HepG2 (cell line): ENCODE data around the gene STK32C. TPM values are rescaled to one million over a fixed set of nuclear protein-coding genes. Genes with fewer than 3 reads are reported as not detected.

Source experiments
- RBM39 ChIP-seq: fragments of 200-400 bp; formaldehyde crosslinking; IDR thresholded peaks from one replicate; pipeline ENCODE4 v1.6.1; 2018; ENCODE audit warnings: antibody characterized with exemption, mild to moderate bottlenecking, low read depth, low read length; ENCODE audit not compliant: poor library complexity, severe bottlenecking
- ZBTB39 ChIP-seq: sonication (generic); formaldehyde crosslinking; IDR thresholded peaks from 2 replicates; pipeline ENCODE4 v1.5.0; 2020; ENCODE audit warnings: missing genetic modification reagents
- ZNF709 ChIP-seq: sonication (generic); formaldehyde crosslinking; IDR thresholded peaks from 2 replicates; pipeline ENCODE4 v1.5.0; 2020; ENCODE audit warnings: mild to moderate bottlenecking, missing genetic modification reagents
- ZNF782 ChIP-seq: sonication (generic); formaldehyde crosslinking; IDR thresholded peaks from 2 replicates; pipeline ENCODE4 v1.4.0; 2020; ENCODE audit warnings: missing genetic modification reagents, mild to moderate bottlenecking, borderline replicate concordance
- ZNF800 ChIP-seq: sonication (generic); formaldehyde crosslinking; IDR thresholded peaks from 2 replicates; pipeline ENCODE4 v1.4.0; 2020; ENCODE audit warnings: missing genetic modification reagents
- ZZZ3 ChIP-seq: sonication (generic); formaldehyde crosslinking; IDR thresholded peaks from 2 replicates; pipeline ENCODE4 v1.4.0; 2020; ENCODE audit warnings: missing genetic modification reagents, mild to moderate bottlenecking, borderline replicate concordance
- polyA plus RNA-seq, 8 experiments: library from polyadenylated mRNA; depleted of rRNA in 3 of 8; stranded (reverse) in 7 of 8; unstranded in 1 of 8; fragments of >200 nt; fragmentation: Illumina TruSeq in 4 of 8; extraction: Trizol in 4 of 8; gene quantifications; 2 replicates each; pipeline versions ENCODE4 v1.2.1 to v1.2.3, GENCODE V29; 2011 to 2016; ENCODE audit warnings: low read depth in 4 of 8, missing spikeins in 1 of 8, mixed read lengths in 1 of 8; ENCODE audit not compliant: insufficient read depth in 1 of 8
- total RNA-seq, 5 experiments: library from RNA; depleted of rRNA; stranded (reverse); fragments of >200 nt; fragmentation: Illumina TruSeq; extraction: Trizol; gene quantifications; 2 replicates each; pipeline ENCODE4 v1.2.3, GENCODE V29; 2016; ENCODE audit warnings: low read depth in 1 of 5
- TF ChIP-seq, protein P1 (sequence below): sonication (generic); formaldehyde crosslinking; IDR thresholded peaks from 2 replicates; pipeline ENCODE4 v1.4.0; 2020; ENCODE audit warnings: missing genetic modification reagents, borderline replicate concordance
- TF ChIP-seq, protein P2 (sequence below): sonication (generic); formaldehyde crosslinking; IDR thresholded peaks from 2 replicates; pipeline ENCODE4 v1.4.0; 2020; ENCODE audit warnings: low read depth, mild to moderate bottlenecking, missing genetic modification reagents

STK32C gene
- total and polyA plus RNA-seq, 2 of the 13 experiments (the other 11 are each of a cell fraction or from before 2014, with no cell fraction given), result 10.9 to 19.4 TPM

GRCh38 chr10:132332433-132332754 is 24.6 kb upstream of the STK32C start (continued):
- TF ChIP-seq ZBTB39 (CRISPR knock-in tag) (peak; percentile 0; the same call in 1 of the 2 replicates), ZNF800 (CRISPR knock-in tag) (0 out of 2 replicates have a peak, but pooled peaks have one; percentile 20), ZNF709 (CRISPR knock-in tag) (0 out of 2 replicates have a peak, but pooled peaks have one; percentile 47), ZZZ3 (CRISPR knock-in tag) (0 out of 2 replicates have a peak, but pooled peaks have one; percentile 0), RBM39 (peak; percentile 8), ZNF782 (CRISPR knock-in tag) (no peak)
- TF ChIP-seq, protein P1, sequence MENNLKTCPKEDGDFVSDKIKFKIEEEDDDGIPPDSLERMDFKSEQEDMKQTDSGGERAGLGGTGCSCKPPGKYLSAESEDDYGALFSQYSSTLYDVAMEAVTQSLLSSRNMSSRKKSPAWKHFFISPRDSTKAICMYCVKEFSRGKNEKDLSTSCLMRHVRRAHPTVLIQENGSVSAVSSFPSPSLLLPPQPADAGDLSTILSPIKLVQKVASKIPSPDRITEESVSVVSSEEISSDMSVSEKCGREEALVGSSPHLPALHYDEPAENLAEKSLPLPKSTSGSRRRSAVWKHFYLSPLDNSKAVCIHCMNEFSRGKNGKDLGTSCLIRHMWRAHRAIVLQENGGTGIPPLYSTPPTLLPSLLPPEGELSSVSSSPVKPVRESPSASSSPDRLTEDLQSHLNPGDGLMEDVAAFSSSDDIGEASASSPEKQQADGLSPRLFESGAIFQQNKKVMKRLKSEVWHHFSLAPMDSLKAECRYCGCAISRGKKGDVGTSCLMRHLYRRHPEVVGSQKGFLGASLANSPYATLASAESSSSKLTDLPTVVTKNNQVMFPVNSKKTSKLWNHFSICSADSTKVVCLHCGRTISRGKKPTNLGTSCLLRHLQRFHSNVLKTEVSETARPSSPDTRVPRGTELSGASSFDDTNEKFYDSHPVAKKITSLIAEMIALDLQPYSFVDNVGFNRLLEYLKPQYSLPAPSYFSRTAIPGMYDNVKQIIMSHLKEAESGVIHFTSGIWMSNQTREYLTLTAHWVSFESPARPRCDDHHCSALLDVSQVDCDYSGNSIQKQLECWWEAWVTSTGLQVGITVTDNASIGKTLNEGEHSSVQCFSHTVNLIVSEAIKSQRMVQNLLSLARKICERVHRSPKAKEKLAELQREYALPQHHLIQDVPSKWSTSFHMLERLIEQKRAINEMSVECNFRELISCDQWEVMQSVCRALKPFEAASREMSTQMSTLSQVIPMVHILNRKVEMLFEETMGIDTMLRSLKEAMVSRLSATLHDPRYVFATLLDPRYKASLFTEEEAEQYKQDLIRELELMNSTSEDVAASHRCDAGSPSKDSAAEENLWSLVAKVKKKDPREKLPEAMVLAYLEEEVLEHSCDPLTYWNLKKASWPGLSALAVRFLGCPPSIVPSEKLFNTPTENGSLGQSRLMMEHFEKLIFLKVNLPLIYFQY (CRISPR knock-in tag), result no peak
- TF ChIP-seq, protein P2, sequence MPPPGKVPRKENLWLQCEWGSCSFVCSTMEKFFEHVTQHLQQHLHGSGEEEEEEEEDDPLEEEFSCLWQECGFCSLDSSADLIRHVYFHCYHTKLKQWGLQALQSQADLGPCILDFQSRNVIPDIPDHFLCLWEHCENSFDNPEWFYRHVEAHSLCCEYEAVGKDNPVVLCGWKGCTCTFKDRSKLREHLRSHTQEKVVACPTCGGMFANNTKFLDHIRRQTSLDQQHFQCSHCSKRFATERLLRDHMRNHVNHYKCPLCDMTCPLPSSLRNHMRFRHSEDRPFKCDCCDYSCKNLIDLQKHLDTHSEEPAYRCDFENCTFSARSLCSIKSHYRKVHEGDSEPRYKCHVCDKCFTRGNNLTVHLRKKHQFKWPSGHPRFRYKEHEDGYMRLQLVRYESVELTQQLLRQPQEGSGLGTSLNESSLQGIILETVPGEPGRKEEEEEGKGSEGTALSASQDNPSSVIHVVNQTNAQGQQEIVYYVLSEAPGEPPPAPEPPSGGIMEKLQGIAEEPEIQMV (CRISPR knock-in tag), result 0 out of 2 replicates have a peak, but pooled peaks have one; percentile 31
